CD4-positive, alpha-beta T cell treated with Interleukin-2 at 100 ng/mL for 4 hours (primary cell): ENCODE data around the gene PHC2.

ENCODE experiments used
- DNase-seq: peaks from one replicate; pipeline ENCODE4 v3.0.0-alpha.2; 2020; ENCODE audit warnings: low spot score

PHC2 gene

DNA sequence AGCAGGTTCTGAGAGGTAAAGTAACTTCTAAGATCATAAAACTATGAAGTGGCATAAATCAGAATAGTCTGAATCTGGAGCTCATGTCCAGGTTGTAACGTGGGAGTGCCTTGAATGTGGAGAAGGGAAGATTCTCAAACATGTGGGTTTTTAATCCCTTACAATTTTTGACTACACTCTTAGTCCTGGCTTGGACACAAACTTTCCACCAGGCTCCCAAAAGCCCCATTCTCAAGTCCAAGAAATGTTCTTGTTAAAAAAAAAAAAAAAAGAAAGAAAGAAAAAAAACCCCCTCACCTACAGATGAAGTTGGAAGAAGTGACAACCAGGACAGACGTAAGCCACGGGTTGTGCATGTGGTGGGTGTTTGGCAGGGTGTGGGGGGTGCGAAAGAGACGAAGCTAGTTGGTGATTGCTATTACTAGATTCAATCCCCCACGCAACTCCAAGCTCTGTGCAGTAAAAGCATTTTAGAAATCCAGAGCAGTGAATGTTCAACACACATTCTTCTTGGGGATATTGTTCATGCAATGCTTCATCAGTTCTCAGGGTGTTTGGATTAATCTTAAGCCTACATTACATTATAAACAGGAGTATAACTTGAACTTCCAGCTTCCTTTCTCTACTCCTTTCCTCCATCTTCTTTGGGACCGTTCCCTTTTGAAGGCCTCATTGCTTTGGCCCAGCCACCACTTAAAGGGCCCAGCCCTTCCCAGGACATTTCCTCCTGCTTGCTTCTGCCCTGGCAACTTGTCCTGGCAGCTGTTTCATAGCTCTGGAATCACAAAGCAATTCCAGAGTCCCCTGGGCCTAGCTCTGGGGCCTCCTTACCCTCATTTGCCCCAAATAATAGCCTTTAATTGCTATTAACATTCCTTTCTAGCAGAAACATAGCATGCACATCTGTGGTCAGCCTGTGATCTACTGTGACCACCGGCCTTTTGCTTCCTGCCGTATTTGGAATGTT, 41.8 kb downstream of the PHC2 start:
- no peak for DNase-seq

DNA sequence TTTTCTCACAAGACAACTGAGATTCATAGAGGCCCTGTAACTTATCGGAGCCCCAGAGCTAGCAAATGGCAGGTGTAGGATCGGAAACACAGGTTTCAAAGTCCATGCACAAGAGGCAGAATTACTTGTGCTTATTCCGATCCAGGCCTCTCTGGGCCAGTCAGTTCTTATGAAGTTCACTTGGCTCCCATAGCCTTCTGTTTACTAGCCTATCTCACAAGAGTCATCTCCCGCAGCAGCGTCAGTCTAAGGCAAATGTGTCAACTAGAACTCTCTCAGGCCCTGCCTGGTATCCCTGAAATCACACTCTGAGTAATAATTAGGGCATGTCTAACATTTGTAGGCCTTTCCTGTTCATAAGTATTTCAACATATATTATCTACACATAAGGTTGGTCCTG, 43.3 kb downstream of the PHC2 start:
- DNase-seq: no peak

DNA sequence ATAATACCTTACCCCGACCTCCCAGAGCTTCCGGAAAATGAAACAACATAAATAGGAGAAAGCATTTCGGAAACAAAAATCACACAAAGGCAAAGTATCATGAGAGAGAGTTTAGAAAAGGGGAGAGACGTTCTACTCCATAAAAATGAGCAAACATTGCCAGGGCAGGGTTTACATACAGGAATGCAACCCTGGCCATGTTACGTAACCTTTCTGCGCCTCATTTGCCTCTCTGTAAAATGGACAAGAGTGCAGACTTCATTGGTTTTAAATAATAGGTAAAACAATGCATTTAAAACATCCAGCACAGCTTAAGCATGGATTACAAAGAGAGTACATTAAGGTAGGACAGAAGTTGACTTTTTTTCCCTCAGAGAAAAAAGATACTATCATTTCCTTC, 45.6 kb downstream of the PHC2 start:
- no peak for DNase-seq

DNA sequence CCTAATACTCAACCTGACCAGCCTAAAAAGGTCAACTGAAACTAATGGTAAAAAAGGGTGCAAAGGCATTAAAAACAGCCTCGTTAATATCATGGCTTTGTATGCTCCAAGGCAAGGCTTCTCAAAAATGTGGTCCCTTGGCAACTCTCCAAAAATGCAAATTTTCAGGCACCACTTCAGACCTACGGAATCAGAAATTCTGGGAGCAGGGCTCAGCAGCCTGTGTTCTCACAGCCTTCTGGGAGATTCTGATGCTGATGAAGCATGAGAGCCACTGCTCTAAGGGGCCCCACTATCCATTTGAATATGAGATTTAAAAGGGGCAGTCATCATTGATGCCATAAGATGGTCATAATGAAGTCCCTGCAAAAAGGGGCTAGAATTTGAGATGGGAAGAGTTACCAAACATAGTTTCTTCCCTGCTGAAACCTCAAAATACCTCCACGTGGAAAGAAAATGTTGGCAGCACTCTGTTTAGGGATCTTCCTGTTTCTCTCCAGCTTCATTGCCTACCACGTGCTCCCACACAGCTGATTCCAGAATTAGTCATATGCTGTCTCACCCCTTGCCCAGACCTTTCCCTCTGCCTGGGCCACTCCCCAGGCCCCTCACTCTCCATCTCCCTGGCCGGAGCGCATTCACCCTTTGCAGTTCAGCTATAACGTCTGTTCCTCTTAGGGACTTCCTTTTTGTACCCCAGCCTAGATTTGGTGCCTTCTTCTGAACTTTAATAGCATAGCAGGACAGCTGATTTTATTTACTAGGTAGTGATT, 46.7 kb downstream of the PHC2 start:
- DNase-seq: no peak

DNA sequence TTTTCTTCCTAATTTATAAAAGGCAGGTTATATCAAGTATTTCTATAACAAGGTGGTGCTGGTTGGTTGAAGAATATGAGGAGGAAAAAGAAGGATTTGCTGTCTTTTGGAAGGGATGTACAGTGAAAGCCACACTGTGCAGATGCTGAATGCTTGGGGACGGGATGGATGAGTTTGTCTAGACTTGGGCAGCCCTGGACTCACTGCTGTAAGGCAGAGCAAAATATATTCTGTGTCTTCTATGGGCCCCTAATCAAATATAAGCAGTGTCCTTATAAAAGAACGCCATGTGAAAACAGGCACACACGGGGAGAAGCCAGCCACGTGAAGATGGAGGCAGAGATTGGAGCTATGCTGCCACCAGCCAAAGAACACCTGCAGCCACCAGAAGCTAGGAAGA, 47.4 kb downstream of the PHC2 start:
- DNase-seq: no peak

DNA sequence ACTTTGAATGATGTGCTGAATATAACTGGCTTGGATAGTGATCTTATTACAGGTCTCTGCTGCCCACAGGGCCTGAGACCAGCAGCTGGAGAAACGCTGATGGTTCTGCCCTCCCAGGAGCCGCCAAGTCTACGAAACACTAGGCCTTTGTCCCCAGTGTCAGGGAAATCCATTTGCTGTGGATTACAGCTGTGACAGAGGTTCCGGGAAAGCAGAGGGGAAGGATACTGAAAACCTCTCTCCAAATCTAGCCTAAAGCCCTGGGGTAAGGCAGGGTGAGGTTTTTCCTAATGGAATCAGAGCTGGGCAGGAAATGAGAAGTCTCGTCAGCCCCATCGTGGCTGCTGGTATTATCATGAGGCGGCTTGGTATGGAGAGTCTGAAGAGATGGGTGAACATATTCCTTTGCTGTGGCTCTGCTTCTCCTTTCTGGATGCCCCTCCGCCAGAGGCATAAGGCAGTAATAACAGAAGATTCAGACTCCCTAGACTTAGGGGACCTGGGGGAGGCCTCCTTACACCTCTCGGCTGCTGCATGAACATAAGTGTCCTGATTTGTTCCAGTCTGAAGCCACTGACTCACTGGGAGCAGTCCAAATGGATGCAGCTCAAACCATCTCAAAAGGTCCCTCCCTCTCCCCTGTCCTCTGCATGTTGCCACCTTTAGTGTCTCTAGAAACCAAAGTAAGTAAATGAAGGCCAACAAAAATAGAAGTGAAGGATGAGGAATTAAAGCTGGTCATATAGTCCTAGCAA, 48.1 kb downstream of the PHC2 start:
- no peak for DNase-seq

DNA sequence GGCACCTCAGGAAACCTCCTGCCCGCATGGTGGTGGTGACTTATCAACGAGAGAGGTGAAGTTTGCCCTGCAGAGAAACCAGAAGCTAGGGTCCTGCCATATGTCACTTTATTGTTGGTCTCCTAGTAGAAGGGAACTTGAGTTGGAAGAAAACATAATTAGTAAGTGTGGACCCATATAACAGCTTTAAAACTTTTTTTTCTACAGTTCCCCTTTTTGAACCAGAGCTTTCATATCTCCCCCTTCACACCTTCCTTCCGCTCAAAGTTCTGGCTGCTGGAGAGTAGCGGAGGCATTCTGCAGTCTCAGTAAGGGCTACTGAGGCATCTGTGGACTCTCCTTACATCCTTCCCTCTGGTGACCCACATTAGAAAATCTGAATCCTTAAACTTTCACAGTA, 48.9 kb downstream of the PHC2 start:
- no peak for DNase-seq

DNA sequence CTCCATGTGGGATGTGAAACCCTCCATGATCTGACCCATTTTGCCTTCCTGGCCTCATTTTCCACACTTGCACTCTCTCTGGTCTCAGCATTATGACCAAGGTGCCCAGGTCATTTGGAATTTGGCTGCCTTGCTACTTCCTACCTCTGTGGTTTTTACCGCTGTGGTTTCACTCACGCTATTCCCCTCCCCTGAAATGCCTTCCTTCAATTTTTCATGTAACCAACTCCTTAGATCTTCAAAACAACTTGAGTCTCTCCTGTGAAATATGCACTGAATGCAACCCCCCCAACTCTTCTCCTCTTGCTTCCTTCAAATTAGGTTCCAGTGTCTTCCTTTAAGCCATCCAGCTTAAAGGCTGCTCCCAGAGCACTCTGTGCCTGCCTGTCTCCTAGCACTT, 50.1 kb downstream of the PHC2 start:
- no peak for DNase-seq

DNA sequence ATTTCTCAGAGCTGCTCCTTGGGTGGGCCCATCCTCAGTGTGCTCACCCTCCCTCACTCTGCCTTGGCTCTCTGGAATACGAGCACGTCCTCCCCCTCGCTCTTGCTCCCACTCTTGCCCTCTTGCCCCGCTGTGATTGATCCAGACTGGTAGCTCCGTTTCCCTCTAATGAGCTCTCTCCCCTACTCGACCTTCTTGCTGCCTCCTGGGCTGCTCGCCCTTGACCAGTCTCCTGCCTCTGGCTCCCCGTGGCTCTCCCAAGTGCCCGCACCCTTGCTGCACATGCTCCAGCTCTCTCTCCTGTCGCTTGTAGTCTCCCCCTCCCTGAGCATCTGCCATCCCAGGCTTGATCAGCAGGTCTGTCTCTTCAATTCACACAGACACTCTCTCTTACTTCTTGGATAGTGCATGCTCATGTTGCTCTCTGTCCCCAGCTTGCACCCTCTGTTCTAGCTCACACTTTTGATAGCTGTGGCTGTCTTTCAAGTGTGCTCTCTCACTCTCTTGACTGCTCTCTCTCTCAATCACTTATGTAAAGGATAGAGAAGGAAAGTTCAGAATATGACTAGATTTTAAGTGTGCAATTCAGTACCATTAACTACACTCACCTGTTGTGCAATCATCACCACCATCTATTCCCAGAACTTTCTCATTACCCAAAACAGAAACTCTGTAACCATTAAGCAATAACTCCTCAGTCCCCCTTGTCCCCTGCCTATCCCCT, 51.1 kb downstream of the PHC2 start:
- DNase-seq: no peak

DNA sequence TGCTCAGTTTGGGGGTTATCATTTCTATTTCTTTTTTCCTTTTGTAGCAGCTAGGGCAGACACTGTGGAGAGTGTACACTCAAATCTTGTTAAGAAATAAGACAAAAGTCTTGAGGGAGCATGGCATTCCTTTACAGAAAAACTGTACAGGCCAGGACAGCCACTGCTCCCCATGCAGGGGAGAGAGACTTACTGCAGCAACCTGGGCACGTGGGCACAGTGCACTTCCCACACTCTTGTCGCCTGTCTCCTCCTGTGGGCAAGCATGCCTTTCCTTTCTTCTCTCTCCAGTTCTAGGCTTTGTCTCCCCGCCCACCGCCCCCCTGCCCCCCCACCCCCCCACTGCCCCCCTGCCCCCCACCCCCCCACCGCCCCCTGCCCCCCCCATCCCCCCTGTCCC, 51.9 kb downstream of the PHC2 start:
- no peak for DNase-seq

DNA sequence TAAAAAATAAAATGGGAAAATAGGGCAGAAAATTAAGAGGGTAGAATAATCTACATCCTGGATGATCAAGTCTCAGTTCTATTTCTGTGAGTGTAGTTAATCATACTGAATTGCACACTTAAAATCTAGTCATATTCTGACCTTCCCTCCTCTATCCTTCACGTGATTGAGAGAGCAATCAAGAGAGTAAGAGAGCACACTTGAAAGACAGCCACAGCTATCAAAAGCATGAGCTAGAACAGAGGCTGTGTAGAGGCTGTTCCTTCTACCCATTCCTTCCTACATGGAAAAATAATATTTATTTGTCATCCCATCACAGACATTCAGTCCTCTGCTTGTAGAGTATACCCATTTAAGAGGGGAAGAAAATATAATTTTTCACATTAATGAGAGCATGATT, 52.4 kb downstream of the PHC2 start:
- DNase-seq: no peak

DNA sequence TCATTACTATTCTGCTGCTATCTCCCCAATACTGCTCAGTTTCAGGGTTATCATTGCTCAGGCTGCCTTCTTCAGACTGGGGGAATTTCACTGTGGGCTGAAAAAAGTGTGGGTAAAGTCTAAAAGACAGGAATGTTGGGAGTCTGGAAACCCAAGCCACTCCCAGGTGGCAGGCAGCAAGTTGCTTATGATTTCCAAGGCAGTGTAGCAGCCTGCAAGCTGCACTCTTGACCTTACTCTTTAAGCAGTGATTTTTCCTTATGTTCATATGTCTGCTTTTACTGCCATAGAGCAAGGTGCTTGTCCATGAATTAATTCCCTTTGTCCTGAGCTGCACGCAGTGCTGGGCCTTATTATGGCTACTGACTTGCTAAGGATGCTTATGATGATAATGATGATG, 53.1 kb downstream of the PHC2 start:
- no peak for DNase-seq

DNA sequence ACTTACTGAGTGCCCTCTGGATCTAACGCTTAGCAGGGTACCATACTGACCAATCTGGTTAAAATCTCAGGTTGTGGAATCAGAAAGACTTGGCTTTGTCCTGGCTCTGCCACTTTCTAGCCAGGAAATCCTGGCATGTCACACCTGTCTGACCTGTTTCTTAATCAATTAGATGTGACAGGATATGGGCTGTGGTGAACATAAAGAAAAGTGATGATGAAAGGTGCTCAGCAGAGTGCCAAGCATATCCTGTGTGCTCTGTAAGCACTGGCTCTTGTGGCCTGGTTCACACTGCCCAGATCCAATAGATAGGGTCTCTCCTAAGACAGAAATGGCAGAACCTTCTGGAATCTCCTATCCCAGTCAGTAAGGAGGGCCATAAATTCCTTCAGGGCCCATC, 53.9 kb downstream of the PHC2 start:
- peak; percentile 3 for DNase-seq

DNA sequence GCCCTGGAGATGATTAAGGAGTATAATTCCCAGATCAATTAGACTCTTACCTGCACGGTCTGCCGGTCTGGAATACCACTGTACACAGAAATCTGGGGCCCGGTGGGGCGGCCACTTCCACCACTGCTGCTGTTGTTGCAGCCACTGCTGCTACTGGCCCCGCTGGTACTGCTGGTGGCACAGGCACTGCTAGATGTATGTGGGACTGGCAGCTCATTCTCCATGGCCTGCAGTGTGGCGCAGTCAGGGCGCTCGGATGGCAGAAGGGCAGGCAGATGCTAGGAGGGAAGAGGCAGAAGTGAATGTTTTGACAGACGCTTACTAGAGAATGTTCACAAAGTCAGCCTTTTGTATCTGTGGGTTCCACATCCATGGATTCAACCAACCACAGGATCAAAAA, 55.6 kb downstream of the PHC2 start:
- no peak for DNase-seq

DNA sequence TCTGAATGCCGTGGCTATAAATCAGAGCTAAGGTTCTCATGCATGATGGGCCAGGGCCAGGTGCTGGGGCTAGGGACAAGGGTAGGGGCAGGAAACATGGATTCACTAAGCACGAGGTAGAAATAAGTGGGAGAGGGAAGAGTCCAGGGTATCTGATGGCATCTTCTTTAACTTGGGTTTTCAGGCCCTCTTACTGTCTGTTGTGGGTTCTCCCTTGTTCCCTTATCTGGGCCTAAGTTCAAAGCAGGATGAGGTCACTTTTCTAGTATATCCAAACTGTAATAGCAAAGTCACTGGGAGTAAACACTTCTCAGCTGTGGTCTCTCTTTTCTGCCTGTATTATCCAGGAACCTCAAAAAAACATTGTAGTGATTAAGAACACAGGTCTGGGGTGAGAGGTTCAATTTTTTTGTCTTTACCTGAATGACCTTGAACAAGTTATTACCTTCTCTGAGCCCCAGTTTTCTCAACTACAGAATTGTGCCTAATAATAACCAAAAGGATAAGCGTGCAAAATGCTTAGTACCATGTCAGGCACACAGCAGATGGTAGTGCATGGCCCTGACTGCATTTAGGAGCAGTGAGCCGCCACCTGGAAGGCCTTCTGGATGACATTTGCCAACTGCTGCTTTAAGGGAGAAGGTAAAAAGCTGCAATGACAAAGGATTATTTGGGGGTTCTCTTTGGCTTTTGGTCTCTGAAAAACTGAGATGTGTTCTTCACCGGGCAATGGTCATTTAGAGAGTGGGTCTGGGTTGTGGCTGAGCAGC, 56.4 kb downstream of the PHC2 start:
- DNase-seq: no peak

DNA sequence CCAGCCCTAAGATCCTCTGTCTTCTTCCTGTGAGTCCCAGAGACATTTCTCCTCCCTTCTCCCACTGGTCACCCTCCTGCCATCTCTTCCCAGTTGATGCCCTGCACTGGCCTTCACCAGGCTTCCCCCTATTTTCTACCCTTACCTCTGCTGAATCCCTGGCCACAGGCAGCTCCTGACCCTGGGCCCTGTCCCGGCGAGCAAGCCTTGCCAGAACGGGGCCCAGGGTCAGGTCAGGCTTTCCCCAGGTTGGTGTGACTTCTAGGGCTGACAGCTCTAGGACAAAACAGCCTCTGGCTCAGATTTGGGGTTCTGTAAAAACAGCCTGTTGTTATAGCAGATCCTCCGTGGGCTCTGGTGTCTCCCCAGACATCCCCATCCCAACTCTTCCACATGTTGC, 57.3 kb downstream of the PHC2 start:
- no peak for DNase-seq

DNA sequence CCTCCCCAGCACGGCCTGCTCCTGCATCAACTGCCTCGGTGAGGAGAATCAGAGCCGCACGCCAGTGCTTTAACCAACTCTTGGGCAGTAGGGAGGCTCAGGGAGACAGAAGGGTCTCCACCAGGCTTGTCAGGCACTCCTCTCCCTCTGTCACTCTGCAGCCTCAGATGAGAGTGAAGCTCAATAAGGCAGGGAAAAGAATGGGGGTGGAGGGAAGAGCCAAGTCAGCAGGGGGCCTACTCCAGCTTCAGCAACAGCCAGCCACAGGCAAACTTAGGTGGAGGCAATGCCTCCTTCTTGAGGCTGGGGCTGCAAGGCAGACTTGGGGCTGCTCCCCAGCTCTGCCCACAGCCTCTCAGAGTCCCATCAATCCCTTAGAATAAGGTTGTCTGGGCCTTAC, 58.2 kb downstream of the PHC2 start:
- no peak for DNase-seq

DNA sequence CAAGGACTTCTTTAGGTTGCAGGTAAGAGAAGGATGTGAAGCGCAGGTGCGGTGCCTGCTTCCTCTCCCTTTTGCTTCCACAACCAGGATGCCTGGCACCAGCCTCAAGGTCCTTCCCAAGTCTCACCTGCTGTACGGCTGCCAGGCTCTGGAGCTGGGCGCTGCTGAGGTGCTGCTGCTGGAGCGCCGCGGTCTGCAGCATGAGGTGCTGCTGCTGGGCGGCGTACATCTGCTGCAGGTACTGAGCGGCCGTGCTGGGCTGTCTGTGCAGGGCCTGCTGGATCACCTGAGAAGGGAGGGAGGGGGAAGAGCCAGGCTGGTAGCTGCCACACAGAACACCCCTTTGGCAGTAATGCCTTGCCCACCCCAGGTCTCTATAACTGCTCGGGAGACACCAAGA, 58.7 kb downstream of the PHC2 start:
- no peak for DNase-seq

DNA sequence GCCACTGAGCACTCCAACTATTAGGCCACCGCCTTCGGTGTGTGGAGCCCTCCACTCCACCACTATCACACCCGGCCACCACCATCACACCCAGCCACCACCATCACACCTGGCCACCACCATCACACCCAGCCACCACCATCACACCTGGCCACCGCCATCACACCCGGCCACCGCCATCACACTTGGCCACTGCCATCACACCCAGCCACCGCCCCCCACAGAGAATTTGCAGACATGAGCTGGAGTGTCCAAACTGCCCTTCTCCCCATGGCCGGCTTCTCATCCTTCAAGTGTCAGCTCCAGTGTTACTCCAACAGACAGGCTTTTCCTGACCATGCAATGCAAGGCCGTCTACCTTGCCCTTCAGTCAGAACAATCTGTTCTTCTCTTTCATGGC, 59.6 kb downstream of the PHC2 start:
- DNase-seq: no peak

DNA sequence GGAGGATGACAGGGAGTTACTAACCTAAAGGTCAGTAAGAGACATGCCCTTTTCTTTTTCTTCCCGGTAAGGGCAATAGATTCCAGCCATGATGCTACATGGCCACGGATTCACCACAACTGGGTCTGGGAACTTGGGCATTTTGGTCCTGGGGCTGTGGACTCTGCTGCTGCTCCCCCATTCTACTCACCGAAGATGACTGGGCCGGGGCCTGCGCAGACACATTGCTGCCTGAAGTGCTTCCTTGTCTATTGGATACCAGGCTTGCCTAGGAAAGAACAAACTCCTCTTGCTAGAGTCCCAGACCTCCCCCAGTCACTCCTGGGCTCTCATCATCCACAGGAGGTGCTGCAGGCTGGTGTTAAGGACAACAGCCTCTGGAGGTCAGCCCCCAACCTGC, 60.1 kb downstream of the PHC2 start:
- DNase-seq: no peak

DNA sequence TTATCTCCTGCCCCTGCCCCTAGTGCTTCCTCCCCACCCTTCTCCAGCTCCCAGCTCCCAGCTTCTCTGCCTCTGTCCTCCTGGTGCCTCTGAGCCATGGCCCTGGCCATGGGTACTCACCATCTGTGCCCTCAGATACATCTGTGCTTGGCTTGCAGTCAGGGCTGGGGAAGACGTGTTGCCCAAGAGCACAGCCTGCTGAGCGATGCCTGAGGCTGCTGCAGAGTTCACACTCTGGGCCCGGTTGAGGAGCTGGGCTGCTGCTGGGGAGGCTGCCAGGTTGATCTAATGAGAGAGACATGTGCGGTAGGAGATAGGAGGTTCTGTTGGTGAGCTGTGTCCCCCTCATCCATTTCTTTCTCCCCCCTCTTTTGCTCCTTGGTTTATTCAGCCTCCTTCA, 60.6 kb downstream of the PHC2 start:
- DNase-seq: no peak
